GM23338 (cell line): ENCODE data around the gene NF1. TPM values are rescaled to one million over a fixed set of nuclear protein-coding genes. Genes with fewer than 3 reads are reported as not detected.

Experiments
- ATAC-seq: fragments of 200-7000 bp; cut with Tn5 transposase; 3 replicates; pipeline ENCODE4 v1.9.1; 2020
- DNase-seq: peaks from one replicate; pipeline ENCODE4 v3.0.0-alpha.2; 2015; ENCODE audit warnings: low spot score
- H2AFZ ChIP-seq: fragments of 200-600 bp; sonication (generic); 2 replicates; pipeline ENCODE4 v1.8.0; 2016; ENCODE audit warnings: antibody characterized with exemption, mild to moderate bottlenecking, moderate library complexity
- H3F3A ChIP-seq: fragments of 200-600 bp; sonication (generic); replicated peaks from 2 replicates; pipeline ENCODE4 v1.8.0; 2017; ENCODE audit warnings: antibody characterized with exemption, mixed run types, low read depth
- H3K27ac ChIP-seq: fragments of 200-600 bp; sonication (generic); 2 replicates; pipeline ENCODE4 v1.6.1; 2016; ENCODE audit warnings: low read depth
- H3K27me3 ChIP-seq: fragments of 200-600 bp; sonication (generic); 2 replicates; pipeline ENCODE4 v1.8.0; 2016; ENCODE audit warnings: mild to moderate bottlenecking, mixed run types, moderate library complexity; ENCODE audit not compliant: insufficient read depth
- H3K36me3 ChIP-seq: fragments of 200-600 bp; sonication (generic); 2 replicates; pipeline ENCODE4 v1.8.0; 2016; ENCODE audit warnings: mild to moderate bottlenecking; ENCODE audit not compliant: insufficient read depth
- H3K4me1 ChIP-seq: fragments of 200-600 bp; sonication (generic); 2 replicates; pipeline ENCODE4 v1.8.0; 2016; ENCODE audit warnings: mild to moderate bottlenecking, moderate library complexity; ENCODE audit not compliant: insufficient read depth
- H3K4me2 ChIP-seq: fragments of 200-600 bp; sonication (generic); 2 replicates; pipeline ENCODE4 v1.7.1; 2017; ENCODE audit warnings: mixed run types
- H3K4me3 ChIP-seq: fragments of 200-600 bp; sonication (generic); 2 replicates; pipeline ENCODE4 v1.6.1; 2016; ENCODE audit warnings: mixed run types
- H3K79me2 ChIP-seq: fragments of 200-600 bp; sonication (generic); replicated peaks from 2 replicates; pipeline ENCODE4 v1.8.0; 2017; ENCODE audit warnings: mild to moderate bottlenecking; ENCODE audit not compliant: insufficient read depth
- H3K9me2 ChIP-seq: fragments of 200-600 bp; sonication (generic); 2 replicates; pipeline ENCODE4 v1.8.0; 2017; ENCODE audit not compliant: insufficient read depth
- H4K20me1 ChIP-seq: fragments of 200-600 bp; sonication (generic); replicated peaks from 2 replicates; pipeline ENCODE4 v1.8.0; 2017; ENCODE audit warnings: mild to moderate bottlenecking; ENCODE audit not compliant: insufficient read depth
- H3K27ac Mint-ChIP-seq: 2 replicates; pipeline ENCODE4 v1.8.0; 2020; ENCODE audit warnings: inconsistent platforms, mild to moderate bottlenecking, moderate library complexity, mixed read lengths
- H3K27me3 Mint-ChIP-seq: 3 replicates; pipeline ENCODE4 v1.8.0; 2022; ENCODE audit warnings: low read depth, mild to moderate bottlenecking, moderate library complexity, mixed read lengths, inconsistent platforms; ENCODE audit not compliant: insufficient read depth, poor library complexity
- H3K36me3 Mint-ChIP-seq: 3 replicates; pipeline ENCODE4 v1.8.0; 2021; ENCODE audit warnings: low read depth, mild to moderate bottlenecking, inconsistent platforms, moderate library complexity, mixed read lengths
- H3K4me1 Mint-ChIP-seq: 3 replicates; pipeline ENCODE4 v1.8.0; 2020; ENCODE audit warnings: mild to moderate bottlenecking, inconsistent platforms, mixed read lengths
- H3K4me3 Mint-ChIP-seq: 3 replicates; pipeline ENCODE4 v1.8.0; 2021; ENCODE audit warnings: moderate library complexity, mild to moderate bottlenecking, inconsistent platforms, mixed read lengths
- H3K9me3 Mint-ChIP-seq: 3 replicates; pipeline ENCODE4 v1.8.0; 2020; ENCODE audit warnings: moderate library complexity, mild to moderate bottlenecking, inconsistent platforms, mixed read lengths
- CREB1 ChIP-seq: fragments of 250-450 bp; sonication (Bioruptor Pico); IDR thresholded peaks from 2 replicates; pipeline ENCODE4 v1.5.0; 2020; ENCODE audit warnings: low read depth, mild to moderate bottlenecking, moderate library complexity
- ZNF114 ChIP-seq: fragments of 250-450 bp; sonication (Bioruptor Pico); IDR thresholded peaks from 2 replicates; pipeline ENCODE4 v1.5.0; 2020; ENCODE audit warnings: mild to moderate bottlenecking, moderate library complexity
- ZNF331 ChIP-seq: fragments of 250-450 bp; sonication (Bioruptor Pico); IDR thresholded peaks from 2 replicates; pipeline ENCODE4 v1.5.0; 2020; ENCODE audit warnings: low read depth, mild to moderate bottlenecking, moderate library complexity
- polyA plus RNA-seq: library from polyadenylated mRNA; unstranded; fragments of >200 nt; fragmentation: Nextera tagmentation; extraction: Ambion mirVana; gene quantifications from 2 replicates; pipeline ENCODE4 v1.2.1, GENCODE V29; 2016
- total RNA-seq: library from RNA; depleted of rRNA; stranded (reverse); fragments of >200 nt; shearing (Covaris generic); gene quantifications from 2 replicates; pipeline ENCODE4 v1.2.3, GENCODE V29; 2014
- TF ChIP-seq, protein P1 (sequence below): fragments of 250-450 bp; sonication (Bioruptor Pico); IDR thresholded peaks from 2 replicates; pipeline ENCODE4 v1.5.0; 2020; ENCODE audit warnings: mild to moderate bottlenecking, moderate library complexity
- TF ChIP-seq, protein P2 (sequence below): IDR thresholded peaks from 2 replicates; pipeline ENCODE4 v1.6.1; 2016; ENCODE audit warnings: antibody characterized with exemption
- TF ChIP-seq, protein P3 (sequence below), 2 experiments: fragments of 200-600 bp in 1 of 2; sonication (generic) in 1 of 2; conservative IDR thresholded peaks; 2 replicates each; pipeline versions ENCODE4 v1.5.1 to v1.6.1; 2016 to 2017; ENCODE audit warnings: antibody characterized with exemption in 2 of 2, low read depth in 2 of 2, mild to moderate bottlenecking in 2 of 2, moderate library complexity in 1 of 2

NF1 gene
- total and polyA plus RNA-seq, 2 experiments from 2014 or later, result 16.3 to 49.7 TPM

DNA sequence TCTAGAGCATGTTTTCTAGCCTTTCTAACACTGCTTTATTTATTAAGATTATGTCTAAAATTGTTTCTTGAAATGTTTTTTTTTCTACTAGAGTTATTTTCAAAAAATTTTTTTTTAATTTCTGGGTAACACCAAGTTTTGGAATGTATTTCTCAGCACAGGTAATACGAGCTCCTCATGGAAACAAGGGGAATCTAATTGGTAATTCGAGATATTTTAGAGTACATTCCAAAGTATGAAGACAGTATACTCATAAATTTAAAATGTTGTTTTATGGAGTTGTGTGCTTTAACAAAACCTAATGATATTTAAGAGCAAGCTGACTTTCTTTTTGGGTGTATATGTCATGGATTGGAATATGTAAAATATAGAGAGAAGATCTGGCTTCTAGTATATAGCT, 159.9 kb downstream of the NF1 start (continued):
- TF ChIP-seq, protein P1, sequence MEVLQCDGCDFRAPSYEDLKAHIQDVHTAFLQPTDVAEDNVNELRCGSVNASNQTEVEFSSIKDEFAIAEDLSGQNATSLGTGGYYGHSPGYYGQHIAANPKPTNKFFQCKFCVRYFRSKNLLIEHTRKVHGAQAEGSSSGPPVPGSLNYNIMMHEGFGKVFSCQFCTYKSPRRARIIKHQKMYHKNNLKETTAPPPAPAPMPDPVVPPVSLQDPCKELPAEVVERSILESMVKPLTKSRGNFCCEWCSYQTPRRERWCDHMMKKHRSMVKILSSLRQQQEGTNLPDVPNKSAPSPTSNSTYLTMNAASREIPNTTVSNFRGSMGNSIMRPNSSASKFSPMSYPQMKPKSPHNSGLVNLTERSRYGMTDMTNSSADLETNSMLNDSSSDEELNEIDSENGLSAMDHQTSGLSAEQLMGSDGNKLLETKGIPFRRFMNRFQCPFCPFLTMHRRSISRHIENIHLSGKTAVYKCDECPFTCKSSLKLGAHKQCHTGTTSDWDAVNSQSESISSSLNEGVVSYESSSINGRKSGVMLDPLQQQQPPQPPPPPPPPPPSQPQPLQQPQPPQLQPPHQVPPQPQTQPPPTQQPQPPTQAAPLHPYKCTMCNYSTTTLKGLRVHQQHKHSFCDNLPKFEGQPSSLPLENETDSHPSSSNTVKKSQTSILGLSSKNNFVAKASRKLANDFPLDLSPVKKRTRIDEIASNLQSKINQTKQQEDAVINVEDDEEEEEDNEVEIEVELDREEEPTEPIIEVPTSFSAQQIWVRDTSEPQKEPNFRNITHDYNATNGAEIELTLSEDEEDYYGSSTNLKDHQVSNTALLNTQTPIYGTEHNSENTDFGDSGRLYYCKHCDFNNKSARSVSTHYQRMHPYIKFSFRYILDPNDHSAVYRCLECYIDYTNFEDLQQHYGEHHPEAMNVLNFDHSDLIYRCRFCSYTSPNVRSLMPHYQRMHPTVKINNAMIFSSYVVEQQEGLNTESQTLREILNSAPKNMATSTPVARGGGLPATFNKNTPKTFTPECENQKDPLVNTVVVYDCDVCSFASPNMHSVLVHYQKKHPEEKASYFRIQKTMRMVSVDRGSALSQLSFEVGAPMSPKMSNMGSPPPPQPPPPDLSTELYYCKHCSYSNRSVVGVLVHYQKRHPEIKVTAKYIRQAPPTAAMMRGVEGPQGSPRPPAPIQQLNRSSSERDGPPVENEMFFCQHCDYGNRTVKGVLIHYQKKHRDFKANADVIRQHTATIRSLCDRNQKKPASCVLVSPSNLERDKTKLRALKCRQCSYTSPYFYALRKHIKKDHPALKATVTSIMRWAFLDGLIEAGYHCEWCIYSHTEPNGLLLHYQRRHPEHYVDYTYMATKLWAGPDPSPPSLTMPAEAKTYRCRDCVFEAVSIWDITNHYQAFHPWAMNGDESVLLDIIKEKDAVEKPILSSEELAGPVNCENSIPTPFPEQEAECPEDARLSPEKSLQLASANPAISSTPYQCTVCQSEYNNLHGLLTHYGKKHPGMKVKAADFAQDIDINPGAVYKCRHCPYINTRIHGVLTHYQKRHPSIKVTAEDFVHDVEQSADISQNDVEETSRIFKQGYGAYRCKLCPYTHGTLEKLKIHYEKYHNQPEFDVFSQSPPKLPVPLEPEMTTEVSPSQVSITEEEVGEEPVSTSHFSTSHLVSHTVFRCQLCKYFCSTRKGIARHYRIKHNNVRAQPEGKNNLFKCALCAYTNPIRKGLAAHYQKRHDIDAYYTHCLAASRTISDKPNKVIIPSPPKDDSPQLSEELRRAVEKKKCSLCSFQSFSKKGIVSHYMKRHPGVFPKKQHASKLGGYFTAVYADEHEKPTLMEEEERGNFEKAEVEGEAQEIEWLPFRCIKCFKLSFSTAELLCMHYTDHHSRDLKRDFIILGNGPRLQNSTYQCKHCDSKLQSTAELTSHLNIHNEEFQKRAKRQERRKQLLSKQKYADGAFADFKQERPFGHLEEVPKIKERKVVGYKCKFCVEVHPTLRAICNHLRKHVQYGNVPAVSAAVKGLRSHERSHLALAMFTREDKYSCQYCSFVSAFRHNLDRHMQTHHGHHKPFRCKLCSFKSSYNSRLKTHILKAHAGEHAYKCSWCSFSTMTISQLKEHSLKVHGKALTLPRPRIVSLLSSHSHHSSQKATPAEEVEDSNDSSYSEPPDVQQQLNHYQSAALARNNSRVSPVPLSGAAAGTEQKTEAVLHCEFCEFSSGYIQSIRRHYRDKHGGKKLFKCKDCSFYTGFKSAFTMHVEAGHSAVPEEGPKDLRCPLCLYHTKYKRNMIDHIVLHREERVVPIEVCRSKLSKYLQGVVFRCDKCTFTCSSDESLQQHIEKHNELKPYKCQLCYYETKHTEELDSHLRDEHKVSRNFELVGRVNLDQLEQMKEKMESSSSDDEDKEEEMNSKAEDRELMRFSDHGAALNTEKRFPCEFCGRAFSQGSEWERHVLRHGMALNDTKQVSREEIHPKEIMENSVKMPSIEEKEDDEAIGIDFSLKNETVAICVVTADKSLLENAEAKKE (CRISPR knock-in tag), result no peak
- TF ChIP-seq, protein P2, sequence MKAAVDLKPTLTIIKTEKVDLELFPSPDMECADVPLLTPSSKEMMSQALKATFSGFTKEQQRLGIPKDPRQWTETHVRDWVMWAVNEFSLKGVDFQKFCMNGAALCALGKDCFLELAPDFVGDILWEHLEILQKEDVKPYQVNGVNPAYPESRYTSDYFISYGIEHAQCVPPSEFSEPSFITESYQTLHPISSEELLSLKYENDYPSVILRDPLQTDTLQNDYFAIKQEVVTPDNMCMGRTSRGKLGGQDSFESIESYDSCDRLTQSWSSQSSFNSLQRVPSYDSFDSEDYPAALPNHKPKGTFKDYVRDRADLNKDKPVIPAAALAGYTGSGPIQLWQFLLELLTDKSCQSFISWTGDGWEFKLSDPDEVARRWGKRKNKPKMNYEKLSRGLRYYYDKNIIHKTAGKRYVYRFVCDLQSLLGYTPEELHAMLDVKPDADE, result no peak
- TF ChIP-seq CREB1 (CRISPR knock-in tag) (no peak), ZNF114 (no peak), ZNF331 (CRISPR knock-in tag) (no peak)
- TF ChIP-seq, protein P3, sequence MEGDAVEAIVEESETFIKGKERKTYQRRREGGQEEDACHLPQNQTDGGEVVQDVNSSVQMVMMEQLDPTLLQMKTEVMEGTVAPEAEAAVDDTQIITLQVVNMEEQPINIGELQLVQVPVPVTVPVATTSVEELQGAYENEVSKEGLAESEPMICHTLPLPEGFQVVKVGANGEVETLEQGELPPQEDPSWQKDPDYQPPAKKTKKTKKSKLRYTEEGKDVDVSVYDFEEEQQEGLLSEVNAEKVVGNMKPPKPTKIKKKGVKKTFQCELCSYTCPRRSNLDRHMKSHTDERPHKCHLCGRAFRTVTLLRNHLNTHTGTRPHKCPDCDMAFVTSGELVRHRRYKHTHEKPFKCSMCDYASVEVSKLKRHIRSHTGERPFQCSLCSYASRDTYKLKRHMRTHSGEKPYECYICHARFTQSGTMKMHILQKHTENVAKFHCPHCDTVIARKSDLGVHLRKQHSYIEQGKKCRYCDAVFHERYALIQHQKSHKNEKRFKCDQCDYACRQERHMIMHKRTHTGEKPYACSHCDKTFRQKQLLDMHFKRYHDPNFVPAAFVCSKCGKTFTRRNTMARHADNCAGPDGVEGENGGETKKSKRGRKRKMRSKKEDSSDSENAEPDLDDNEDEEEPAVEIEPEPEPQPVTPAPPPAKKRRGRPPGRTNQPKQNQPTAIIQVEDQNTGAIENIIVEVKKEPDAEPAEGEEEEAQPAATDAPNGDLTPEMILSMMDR (conservative IDR thresholded peaks at IDR 0.05; ENCODE audit: low read depth in 2 of 2), result no peak

DNA sequence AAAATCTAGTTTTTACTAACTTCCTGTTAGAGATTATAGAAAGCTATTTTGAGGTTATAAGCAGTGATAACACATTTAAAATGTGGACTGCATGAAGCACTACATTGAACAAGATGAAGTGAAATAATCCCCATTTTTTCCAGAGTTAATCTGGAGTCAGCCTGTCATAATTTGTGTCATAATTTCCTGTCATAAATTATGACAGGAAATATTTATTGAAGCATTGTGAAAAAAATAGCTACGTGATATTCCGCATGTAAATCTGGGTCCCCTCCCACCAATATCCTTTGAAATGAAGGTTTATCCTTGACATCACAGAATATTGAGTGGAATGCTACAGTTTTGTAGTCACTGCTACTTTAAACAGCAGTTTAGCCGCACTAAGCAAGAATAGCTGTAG, 162.2 kb downstream of the NF1 start:
- Histone ChIP-seq H3K79me2 (no peaks in the 10 kb centered on the region), H3F3A (no peaks in the 10 kb centered on the region), H3K4me2 (no peak overlapping the region), H3K4me3 (no peak overlapping the region), H3K27me3 (no peaks in the 10 kb centered on the region), H3K4me1 (no peaks in the 10 kb centered on the region), H2AFZ (no peak overlapping the region), H3K27ac (no peak overlapping the region), H3K9me2 (no peaks in the 10 kb centered on the region), H3K36me3 (no peaks in the 10 kb centered on the region; the same call in 1 of the 2 replicates), H4K20me1 (no peaks in the 10 kb centered on the region)
- Mint-ChIP-seq H3K27ac (no peak overlapping the region), H3K36me3 (peaks cover 5% of the 10 kb centered on the region; the same call in 2 of the 3 replicates), H3K4me3 (no peak overlapping the region), H3K4me1 (no peaks in the 10 kb centered on the region), H3K9me3 (no peaks in the 10 kb centered on the region), H3K27me3 (no peaks in the 10 kb centered on the region)
- no peak for ATAC-seq
- no peak for DNase-seq
- no peak for TF ChIP-seq CREB1 (CRISPR knock-in tag)
- TF ChIP-seq, protein P1 (CRISPR knock-in tag), result no peak
